NCI-H69 (cell line): ENCODE results near the gene JAK1.

ENCODE experiments used
- DNase-seq: peaks from one replicate; lab custom pipeline; 2025; lab: John Stamatoyannopoulos, UW

The JAK1 gene

DNA sequence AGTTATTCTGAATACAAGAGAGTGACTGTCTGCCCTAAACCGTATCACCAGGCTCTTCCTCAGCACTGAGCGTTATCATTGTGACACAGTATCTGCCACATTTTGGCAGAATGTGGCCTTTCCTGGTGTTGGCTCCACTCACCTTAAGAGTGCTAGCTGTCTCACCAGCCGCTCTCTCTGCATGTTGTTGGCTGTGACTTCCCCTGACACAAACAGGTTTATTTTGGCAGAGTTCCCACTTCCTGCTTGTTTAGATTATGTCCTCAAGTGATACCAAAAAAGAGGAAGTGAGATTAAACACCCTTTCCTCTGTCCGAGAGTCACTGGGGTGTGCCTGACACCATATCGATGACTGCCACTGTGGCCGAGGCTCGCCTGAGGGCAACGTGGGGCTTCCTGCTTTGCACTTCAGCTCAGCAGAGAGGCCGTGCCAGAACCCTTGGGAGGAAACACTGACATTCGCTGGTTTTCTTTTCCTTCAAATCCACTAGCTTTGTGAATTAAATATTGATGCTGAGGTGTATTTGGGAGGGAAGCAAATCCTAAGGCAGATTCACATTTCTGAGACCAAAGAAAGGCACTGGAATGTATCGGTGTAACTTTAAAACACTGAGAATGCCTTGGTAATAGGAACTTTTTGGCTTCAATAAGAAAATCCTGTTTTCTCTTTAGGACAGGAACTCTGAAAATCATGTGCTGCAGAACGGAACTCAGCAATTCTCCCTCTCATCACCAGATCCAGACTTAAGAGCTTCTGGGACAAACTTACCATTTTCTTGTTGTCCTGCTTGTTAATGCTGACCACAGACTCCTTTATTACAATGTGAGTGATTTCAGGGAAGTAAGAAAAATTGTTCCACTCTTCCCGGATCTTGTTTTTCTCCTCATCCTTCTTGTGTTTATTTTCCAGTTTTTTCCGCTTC lies 102.1 kb downstream of the JAK1 start:
- peak; percentile 81 for DNase-seq

DNA sequence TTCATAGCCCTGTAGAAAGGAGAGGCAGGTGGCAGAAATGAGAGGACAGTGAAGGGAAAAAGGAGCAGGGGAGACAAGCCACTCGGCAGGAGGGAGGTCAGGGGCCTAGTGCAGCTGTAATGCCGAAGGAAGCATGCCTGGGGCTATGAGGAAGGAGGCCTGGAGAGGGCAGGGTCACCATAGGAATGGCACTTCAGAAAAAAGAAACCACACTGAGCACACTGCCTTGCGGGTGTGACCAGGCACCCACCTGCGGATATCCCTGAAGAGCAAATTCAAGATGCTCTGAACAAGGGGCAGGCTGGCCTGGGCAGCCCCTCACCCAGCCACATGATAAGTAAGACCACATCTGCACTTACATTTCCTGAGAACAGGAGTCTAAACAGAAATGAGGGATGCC lies 104.7 kb downstream of the JAK1 start:
- peak; percentile 42 for DNase-seq

DNA sequence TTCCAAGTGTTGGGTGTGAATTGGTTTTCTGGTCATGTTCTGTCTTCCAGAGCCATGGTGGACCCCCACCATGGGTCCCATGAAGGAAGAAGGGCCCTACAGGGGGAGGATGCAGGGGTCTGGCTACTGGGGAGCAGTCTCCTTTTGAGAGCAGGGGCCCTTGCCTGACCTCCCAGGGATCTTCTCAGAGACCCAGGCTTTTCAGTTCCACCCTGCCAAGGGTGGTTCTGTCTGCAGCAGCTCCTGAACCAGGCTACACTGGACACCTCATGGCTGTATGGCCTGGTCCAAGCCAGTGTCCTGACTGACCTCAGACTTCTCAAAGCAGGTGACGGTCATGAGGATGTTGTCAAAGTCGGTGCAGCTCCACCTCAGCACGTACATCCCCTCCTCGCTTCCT lies 109.0 kb downstream of the JAK1 start:
- no peak for DNase-seq

DNA sequence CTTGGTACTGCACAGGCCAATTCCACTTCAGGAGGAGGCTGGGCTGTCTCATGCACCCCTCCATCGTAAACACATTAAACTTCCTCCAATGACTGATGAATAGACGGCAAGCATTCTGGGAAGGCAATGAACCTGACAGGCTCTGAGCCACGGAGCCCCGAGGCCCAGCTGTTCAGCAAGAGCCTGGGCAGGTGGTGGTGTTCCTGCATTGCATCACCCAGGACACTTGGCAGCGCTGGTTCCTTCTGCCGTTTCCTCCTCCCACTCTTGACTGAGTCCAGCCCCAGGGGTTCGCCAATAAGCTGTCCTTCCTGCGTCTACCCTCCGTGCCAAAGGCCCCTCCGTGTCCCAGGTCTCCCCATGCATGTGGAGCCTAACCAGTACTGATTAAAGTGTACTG lies 109.8 kb downstream of the JAK1 start:
- DNase-seq: peak; percentile 43

DNA sequence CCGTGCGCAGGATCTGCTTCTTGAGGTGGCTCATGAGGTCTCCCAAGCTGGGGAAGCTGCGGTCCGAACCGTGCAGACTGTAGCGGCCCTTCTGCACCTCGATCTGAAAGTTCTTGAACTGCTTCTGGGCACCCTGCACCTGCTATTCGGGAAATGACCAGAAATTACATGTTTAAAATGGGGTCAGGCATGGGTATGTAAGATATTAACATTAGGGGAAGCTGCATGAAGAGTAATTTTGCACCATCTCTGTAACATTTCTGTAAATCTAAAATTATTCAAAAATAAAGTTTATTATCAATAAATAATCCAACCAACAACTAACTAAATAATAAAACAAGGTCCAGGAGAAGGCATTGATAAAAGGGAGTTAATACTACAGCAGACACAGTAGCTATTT lies 110.8 kb downstream of the JAK1 start:
- no peak for DNase-seq

DNA sequence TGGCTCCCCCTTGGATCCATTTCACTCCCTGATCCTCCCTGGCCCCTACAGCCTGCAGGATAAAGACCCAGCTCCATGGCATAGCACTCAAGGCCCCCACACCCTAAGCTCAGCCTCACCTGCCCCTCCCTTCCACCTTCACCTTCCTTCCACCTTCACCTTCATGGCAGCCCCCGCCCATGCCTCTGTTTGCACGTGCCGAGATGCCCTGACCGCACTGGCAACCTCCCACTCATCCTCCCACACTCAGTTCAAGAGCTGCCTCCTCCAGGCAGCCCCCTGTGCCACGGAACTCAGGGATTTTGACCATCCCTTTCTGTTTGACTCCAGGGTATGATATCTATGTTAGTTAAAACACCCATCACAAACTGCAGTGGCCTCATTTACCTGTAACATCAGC lies 111.7 kb downstream of the JAK1 start:
- DNase-seq: no peak

DNA sequence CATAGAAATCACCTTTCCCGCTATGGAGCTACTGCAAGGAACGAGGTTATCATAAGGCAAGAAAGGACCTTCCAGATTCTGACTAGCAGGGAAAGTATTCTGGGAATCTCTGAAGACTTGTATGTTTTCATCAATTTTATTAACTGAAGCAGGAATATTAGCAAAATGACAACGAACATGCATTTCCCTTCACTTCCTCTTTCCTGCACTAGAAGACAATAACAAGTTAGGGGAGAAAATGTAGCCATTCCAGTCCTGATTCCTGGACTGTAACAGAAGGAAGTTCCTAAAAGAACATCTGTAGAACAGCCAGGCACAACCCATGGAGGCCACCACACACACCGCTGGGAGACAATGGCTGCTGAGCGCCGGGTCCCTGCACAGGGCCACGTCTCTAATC lies 114.7 kb downstream of the JAK1 start:
- no peak for DNase-seq

DNA sequence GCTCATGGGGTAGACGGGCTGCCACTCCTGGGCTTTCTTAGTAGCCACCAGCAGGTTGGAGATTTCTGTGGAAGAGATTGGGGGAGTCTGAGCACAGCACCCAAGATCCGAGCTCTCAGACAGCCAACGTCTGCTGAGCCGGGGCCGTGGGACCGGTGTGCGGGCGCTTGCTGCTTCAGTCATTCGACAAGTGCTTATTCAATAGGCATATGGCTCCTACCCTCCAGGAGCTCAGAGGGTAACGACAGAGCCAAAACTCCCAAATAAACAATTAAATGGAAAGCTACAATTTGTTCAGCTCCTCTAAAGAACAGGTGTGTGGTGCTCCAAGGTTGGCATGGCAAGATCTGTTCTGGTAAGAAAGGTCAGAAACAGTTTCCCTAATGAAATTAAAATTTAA lies 115.5 kb downstream of the JAK1 start:
- peak; percentile 15 for DNase-seq

DNA sequence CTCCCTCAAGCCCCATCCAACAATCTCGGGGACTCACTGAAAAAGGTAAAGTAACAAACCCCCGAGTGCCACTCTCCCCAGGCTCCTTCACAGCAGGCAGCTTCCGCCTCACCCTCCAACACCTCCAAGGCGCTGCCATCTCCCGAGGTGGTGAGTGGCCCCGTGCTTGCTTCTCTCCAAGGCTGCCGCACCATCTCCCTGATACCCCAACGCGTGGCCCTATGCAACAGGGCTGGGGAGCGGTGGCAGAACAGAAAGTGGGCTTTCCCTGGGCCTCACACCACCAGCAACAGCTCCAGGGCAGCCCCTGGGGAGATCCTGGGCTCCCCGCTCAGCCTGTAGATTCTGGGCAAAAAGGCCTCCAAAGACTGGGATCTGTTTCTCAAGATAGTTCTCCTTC lies 116.4 kb downstream of the JAK1 start:
- DNase-seq: no peak

DNA sequence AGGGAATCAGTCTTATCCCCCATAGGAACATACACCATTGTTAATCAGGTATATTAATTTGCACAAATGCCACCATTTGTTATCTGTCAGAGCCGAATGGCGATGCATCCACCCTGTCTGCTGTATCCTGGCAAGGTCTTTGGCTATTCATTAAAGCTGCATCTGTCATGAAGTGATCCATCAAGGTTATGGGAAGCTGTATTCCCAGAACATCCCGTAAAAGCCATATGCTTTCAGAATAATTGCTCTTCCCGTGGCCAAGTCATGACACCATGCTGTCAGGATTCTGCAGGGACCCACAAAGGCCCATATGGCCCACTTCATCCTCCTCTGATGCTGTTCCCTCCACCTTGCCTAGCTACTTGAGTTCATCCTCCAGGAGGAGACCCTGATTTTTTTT lies 117.5 kb downstream of the JAK1 start:
- peak; percentile 77 for DNase-seq

DNA sequence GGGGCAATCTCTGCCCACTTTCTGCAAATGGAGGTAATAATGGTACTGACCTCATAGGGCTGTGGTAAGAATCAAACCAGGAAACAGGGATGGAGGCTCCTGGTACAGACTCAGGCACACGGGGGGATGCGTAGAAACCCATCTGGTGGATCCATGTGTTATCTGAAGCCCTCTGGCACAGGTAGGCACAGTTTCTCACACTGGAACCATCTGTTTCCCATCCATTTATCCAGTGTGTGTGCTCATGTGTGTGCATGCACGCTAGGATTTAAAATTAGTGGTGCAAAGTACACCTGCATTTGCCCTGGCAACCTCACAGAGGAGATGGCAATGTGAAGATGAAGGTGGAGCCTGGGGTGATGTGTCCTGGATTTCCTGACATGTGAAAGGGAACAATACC lies 118.2 kb downstream of the JAK1 start:
- DNase-seq: peak; percentile 43

DNA sequence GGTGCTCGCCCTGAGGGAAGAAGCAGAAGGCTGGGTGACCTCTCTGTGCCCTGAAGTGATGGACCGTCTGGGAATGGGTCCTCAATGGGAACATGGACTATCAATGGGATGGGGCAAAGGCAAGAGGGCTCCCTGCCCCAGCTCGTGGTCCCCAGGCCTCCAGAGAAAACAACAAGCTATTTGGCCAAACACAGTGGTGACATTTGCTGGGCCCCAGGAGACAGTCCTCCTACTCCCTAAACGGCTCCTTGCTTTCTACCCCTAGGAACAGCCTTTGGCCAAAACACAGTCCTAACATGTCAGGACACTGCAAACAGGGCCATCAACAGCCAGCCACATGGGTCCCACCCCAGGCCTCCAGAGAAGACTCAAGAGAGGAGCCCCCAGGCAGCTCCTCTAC lies 118.7 kb downstream of the JAK1 start:
- DNase-seq: no peak

DNA sequence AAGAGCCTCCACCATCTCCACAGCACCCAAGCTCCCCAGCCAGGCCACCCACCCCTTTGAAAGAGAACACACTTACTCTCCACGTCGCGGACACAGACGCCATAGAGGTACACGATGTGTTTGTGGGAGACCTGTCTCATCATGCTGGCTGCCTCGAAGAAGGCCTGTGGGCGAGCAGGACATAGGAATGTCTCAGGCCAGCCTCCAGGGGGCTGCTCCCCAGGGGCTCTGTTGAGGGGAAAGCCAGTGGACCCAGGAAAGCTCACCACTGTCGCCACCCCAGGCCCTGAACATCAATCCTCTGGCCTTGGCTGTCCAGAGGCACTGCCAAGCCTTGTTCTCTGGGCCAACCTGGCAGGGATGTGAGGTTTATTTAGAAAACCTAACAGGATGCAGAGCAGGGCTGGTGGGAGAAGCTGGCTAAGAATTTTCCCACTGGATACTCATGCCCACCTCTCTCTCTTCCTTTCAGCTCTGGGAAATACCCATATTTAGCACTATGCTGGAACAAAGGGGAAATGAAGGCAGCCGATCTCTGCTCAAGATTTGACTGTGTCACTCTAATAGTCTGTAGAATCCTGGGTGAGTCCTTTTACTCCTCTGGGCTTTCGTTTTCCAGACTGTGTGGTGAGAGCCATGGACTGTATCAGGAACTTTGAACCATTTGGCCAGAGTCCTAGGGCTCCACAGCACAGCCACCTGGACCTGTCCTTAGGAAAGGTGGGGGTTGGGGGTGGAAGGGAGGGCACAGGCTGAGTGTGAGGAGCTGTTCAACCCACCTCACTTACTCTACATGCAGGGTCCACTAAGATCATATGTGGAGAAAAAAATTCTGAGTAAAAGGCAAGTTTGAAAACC lies 119.5 kb downstream of the JAK1 start:
- no peak for DNase-seq

DNA sequence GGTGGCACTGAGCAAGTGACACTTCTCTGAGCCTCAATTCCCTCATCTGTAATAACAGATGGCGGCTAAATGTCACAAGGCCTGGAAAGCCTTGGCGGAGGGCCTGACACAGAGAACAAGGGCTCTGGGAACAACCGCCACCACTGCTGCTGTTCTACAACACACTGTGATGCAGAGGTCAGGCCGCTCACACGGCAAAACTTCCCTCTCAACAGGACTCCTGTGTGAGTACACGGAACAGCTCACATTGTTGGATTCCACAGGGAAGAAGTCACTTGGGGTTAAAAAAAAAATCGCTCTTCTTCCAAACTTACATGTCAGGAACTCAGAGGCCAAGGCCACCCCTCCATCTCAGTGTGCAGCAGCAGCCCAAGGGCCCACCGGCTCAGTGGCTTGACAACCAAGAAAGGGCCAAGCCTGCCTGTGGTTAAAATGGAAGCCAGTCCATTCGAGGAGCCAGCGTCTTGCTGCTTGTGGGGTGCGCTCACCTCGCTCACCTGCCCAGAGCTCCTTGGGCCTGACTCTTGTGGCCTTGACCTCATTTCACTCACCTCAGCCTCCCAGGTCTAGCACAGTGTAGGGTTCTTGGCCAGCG lies 120.4 kb downstream of the JAK1 start:
- no peak for DNase-seq

DNA sequence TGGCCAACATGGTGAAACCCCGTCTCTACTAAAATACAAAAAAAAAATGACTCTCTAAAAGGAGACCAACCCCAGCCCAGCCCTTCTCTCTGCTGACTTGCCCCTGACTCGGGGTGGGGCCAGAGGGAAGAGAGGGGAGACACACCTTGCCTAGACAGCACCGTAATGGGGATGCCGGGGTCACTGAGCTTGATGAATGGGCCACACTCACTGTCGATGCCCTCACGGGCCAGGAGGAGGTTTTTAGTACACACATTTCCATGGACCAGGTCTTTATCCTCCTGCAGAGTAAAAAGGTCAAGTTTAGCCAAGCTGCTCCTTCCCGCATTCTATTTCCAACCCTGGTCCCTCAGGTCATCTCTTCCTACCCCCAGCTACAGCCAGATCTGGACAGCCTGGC lies 121.7 kb downstream of the JAK1 start:
- no peak for DNase-seq

DNA sequence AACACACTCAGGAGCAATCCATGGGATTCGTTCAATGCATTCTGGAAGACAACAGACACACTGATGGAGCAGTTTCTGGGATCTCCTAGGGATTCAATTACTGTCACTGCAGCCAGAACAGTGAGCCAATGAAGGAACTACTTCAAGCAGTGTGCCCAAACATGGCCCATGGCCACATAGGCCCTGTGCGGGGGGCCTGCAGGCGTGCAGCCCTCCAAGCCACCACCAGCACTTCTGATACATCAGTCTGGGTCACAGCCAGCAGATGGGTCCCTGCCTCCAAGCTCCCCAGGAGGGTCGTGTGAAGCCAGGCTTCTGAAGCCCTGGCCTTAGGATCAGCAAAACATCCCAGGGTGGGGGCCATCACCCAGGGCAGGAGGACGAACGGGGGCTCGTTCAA lies 122.2 kb downstream of the JAK1 start:
- no peak for DNase-seq

DNA sequence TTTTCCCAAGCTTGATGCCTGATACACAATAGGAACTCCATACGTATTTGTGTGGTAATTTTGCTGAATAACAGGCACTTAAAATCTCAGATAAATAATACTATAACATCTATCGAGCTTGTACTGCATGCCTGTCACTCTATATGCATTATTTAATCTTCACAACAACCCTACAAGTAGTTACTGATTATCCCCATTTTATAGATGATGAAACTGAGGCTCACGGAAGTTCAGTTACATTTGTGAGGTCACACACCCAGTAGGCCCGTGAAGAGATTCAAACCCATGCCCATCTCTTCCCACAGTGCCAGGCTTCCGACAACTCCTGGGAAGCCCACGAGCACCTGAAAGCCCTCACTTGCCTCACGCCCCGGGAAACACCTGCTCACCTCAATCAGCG lies 122.7 kb downstream of the JAK1 start:
- DNase-seq: no peak

DNA sequence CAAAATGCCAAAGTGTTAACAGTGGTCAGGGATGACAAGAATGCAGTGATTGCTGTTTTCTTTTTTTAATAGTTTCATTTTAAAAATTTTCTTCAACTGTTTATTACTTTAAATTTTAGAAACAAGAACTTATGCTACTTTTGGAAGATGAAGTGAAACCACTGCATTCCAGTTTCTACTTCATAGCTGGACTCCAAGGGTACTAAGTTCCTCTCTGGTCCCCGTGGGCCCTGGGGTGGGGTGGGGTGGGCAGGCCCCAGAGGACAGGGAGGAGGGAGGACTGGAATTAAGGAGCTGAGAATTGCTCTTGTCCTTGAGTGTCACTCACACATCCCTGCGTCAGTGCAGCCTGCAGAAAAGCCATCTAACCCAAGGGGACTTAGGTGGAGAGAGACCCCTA lies 124.1 kb downstream of the JAK1 start:
- no peak for DNase-seq

DNA sequence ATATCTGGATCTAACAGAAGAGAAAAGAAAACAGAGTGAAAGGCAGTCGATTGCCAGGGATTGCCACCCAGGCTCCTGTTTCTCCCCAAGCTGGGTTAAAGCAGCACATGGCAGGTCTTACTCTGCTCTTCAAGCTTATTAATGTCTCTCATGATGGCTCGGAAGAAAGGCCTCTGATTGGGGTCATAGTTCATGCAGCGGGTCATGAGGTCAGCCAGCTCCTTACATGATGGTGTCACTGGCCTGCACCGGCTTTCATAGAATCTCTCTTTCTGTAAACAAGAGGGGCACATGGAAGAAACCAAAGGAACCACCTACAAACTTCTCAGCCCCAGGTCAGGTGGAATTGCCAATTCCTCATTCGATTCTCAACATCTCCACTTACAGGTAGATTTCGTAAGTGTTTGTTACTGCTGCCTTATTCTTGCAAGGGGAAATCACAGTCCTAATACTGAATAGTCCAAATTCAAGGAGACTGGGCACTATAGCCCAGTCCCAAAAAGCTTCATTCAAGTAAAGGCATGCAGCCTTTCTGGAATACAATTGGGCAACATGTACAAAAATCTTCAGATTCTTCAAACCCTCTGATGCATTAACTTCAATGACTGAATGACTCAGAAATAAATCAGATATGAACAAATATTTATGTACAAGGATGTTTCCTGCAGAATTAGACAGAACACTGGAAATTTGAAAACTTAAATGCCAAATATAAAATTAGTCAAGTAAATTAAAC lies 124.9 kb downstream of the JAK1 start:
- no peak for DNase-seq

DNA sequence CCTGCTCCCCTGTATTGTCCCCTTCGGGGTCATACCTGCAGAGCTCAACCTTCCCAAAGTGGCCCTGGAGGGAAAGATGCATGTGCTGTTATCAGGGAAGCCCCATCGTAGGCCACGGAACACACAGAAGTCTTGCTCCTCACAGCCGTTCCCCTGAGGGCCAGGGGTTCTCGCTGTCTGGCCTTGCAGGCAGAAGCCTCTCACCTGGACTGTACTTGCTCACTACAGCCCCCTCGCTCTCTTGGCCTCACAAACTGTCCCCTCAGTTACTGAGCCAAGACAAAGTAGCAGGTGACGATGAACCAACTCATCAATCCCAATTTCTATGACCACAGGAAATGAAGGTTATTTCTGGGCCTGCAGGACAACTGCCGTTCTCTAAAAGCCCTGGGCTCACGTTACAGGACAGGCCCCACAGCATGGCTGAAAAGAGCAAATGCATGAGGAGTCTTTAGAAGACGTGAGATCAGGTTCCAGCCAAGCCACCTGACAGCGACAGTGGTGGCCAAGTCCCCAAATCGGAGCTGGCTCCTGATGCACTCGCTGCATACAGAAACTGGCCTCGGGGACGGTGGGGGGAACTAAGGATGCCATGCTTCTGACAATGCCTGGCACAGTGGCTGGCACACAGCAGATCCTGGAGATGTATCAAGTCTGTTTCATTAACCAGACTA lies 126.5 kb downstream of the JAK1 start:
- no peak for DNase-seq

DNA sequence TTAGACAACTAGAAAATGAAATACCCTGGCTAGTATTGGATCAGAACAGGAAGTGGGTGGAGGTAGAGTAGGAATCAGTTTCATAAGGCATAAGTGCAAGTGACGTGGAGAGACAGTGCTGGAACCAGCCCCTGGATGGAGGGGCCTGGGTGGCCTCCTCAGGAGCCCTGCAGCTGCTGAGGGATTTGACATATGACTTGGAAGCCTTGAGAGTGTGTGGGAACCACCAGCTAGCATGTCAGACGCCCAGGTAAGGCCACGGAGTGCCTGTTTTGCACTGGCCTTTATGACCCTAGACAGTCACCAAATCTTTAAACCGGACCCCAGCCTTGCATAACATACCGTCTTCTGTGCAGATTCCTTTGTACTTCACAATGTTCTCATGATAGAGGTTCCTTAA lies 127.1 kb downstream of the JAK1 start:
- no peak for DNase-seq

DNA sequence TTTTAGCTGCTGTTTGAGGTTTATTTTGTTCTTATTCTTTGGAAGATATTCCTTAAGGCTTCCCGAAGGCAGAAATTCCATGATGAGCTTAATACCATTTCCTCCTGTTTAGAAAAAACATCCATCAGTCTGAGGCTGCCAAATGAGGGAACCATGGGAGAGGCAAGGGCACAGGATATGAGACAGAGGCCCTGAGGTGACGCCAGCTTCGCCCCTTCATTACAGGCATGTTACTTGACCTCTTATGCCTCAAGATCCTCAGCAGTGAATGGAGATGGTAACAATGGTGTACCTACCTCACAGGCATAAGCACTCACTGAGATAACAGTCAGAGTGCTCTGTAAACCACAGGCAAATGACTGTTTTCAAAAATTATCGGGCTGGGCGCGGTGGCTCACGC lies 127.9 kb downstream of the JAK1 start:
- peak; percentile 5 for DNase-seq
